Fibroblast of skin of back (primary cell): Measurements from ENCODE around the gene PRDX6.
A peak's percentile ranks its signal among the peaks of the same experiment; 100 is the strongest.
"Not testable (repeated sequence)": the region's sequence is repeated elsewhere in the genome, so short reads cannot be mapped to it uniquely, and the experiment has no call there.

Experiments used
- DNase-seq: peaks from one replicate; pipeline ENCODE4 v3.0.0-alpha.2; 2013

PRDX6 gene

GRCh38 chr1:173469656-173470055 lies 7.5 kb upstream of the PRDX6 start:
- no peak for DNase-seq

GRCh38 chr1:173470608-173471007 lies 6.5 kb upstream of the PRDX6 start:
- DNase-seq: no peak

GRCh38 chr1:173473599-173474011 lies 3.5 kb upstream of the PRDX6 start:
- peak; percentile 84 for DNase-seq

GRCh38 chr1:173474097-173474779 lies 2.9 kb upstream of the PRDX6 start:
- DNase-seq: no peak

- not testable (repeated sequence) for DNase-seq
Measured at GRCh38 chr1:173474780-173475421, 2.2 kb upstream of the PRDX6 start.

GRCh38 chr1:173475564-173476196 lies 1.5 kb upstream of the PRDX6 start:
- peak; percentile 53 for DNase-seq

- DNase-seq: no peak
Measured at GRCh38 chr1:173476197-173476664, 904 bp upstream of the PRDX6 start.

GRCh38 chr1:173476665-173477285 lies 360 bp upstream of the PRDX6 start:
- DNase-seq: peak; percentile 92

GRCh38 chr1:173478094-173478674 lies 1.0 kb downstream of the PRDX6 start:
- DNase-seq: peak; percentile 48

- DNase-seq: no peak
Measured at GRCh38 chr1:173479649-173480048, 2.5 kb downstream of the PRDX6 start.

- no peak for DNase-seq
Measured at GRCh38 chr1:173481195-173481772, 4.1 kb downstream of the PRDX6 start.

- no peak for DNase-seq
Measured at GRCh38 chr1:173482683-173483082, 5.5 kb downstream of the PRDX6 start.

GRCh38 chr1:173484276-173484675 lies 7.1 kb downstream of the PRDX6 start:
- DNase-seq: no peak

- DNase-seq: no peak
Measured at GRCh38 chr1:173485401-173485800, 8.3 kb downstream of the PRDX6 start.

- DNase-seq: no peak
Measured at GRCh38 chr1:173488001-173488400, 10.9 kb downstream of the PRDX6 start.

- no peak for DNase-seq
Measured at GRCh38 chr1:173489149-173489600, 12.0 kb downstream of the PRDX6 start.

GRCh38 chr1:173489929-173490328 lies 12.8 kb downstream of the PRDX6 start:
- no peak for DNase-seq

- DNase-seq: no peak
Measured at GRCh38 chr1:173491508-173491907, 14.4 kb downstream of the PRDX6 start.

- not testable (repeated sequence) for DNase-seq
Measured at GRCh38 chr1:173493125-173493524, 16.0 kb downstream of the PRDX6 start.

GRCh38 chr1:173495609-173496267 lies 18.6 kb downstream of the PRDX6 start:
- DNase-seq: no peak

GRCh38 chr1:173496757-173497320 lies 19.7 kb downstream of the PRDX6 start:
- no peak for DNase-seq
